HepG2 (cell line): ENCODE data around the gene RERE. TPM values are rescaled to one million over a fixed set of nuclear protein-coding genes. Genes with fewer than 3 reads are reported as not detected.

Experiments used
- ATAC-seq: fragments of 200-7000 bp; cut with Tn5 transposase; 3 replicates; pipeline ENCODE4 v1.9.1; 2020; ENCODE audit warnings: mild to moderate bottlenecking, moderate library complexity
- BruUV-seq: library from RNA; stranded (reverse); fragments of 400-500 nt; replicated peaks from 2 replicates; lab custom pipeline; 2021; lab: Mats Ljungman, UMichigan
- CTCF ChIA-PET: fragments of 300-600 bp; formaldehyde crosslinking; extraction: SDS; loops from one replicate; lab custom pipeline; 2021; ENCODE audit warnings: low total read pairs, inconsistent platforms, low intra/inter-chr PET ratio; lab: Yijun Ruan, JAX
- POLR2A ChIA-PET: fragments of 350-600 bp; sonication (Branson Sonifier 250); formaldehyde crosslinking; loops from one replicate; lab custom pipeline; 2020; ENCODE audit warnings: antibody characterized with exemption, inconsistent platforms; lab: Yijun Ruan, JAX
- DNase-seq: peaks from one replicate; pipeline ENCODE4 v3.0.0-alpha.2; 2015; ENCODE audit warnings: low spot score
- FAIRE-seq: peaks from 3 replicates; lab custom pipeline; 2011; peaks lifted over from hg19 to GRCh38; lab: Jason Lieb, UNC
- H2AFZ ChIP-seq: one replicate; pipeline ENCODE4 v1.6.1; 2011; ENCODE audit warnings: low read length, inconsistent platforms
- H3K27ac ChIP-seq: fragments of 300-600 bp; 3 replicates; pipeline ENCODE4 v1.8.0; 2011; ENCODE audit warnings: mixed run types, mild to moderate bottlenecking, mixed read lengths, low read length, inconsistent platforms; ENCODE audit not compliant: insufficient read depth; ENCODE audit errors: extremely low read length
- H3K27me3 ChIP-seq, 2 experiments: fragments of 200-600 bp in 1 of 2; 2 replicates in 1 of 2; 3 replicates in 1 of 2; pipeline versions ENCODE4 v1.6.0 to v1.8.0; 2011; ENCODE audit warnings: low read length in 2 of 2, mild to moderate bottlenecking in 2 of 2, moderate library complexity in 2 of 2, inconsistent platforms in 1 of 2; ENCODE audit not compliant: insufficient read depth in 2 of 2, control insufficient read depth in 1 of 2
- H3K36me3 ChIP-seq, 2 experiments: fragments of 200-600 bp in 1 of 2; replicated peaks in 1 of 2; 2 replicates in 1 of 2; 3 replicates in 1 of 2; pipeline versions ENCODE4 v1.5.1 to v1.8.0; 2011; ENCODE audit warnings: low read length in 2 of 2, inconsistent platforms in 1 of 2; ENCODE audit not compliant: insufficient read depth in 2 of 2, control insufficient read depth in 1 of 2
- H3K4me1 ChIP-seq: 2 replicates; pipeline ENCODE4 v1.5.1; 2012; ENCODE audit warnings: low read length, inconsistent platforms; ENCODE audit not compliant: insufficient read depth
- H3K4me2 ChIP-seq: 2 replicates; pipeline ENCODE4 v1.6.0; 2011; ENCODE audit warnings: low read depth, low read length, inconsistent platforms
- H3K4me3 ChIP-seq, 3 experiments: fragments of 200-600 bp in 1 of 3; sonication (generic), shearing (Covaris generic) in 1 of 3; replicated peaks in 1 of 3; 2 replicates each; pipeline ENCODE4 v1.5.1; 2011 to 2016; ENCODE audit warnings: low read length in 3 of 3, inconsistent platforms in 2 of 3, low read depth in 2 of 3, mild to moderate bottlenecking in 2 of 3, control low read depth in 1 of 3, mixed read lengths in 1 of 3; ENCODE audit not compliant: insufficient read depth in 1 of 3
- H3K79me2 ChIP-seq: one replicate; pipeline ENCODE4 v1.6.1; 2011; ENCODE audit warnings: low read length, inconsistent platforms; ENCODE audit not compliant: insufficient read depth
- H3K9ac ChIP-seq: 2 replicates; pipeline ENCODE4 v1.6.0; 2011; ENCODE audit warnings: mild to moderate bottlenecking, low read depth, low read length, inconsistent platforms; ENCODE audit not compliant: insufficient read depth
- H3K9me3 ChIP-seq: 2 replicates; pipeline ENCODE4 v1.5.1; 2012; ENCODE audit warnings: mild to moderate bottlenecking, low read length
- H4K20me1 ChIP-seq: 2 replicates; pipeline ENCODE4 v1.6.0; 2011; ENCODE audit warnings: inconsistent platforms, mild to moderate bottlenecking, low read length, moderate library complexity; ENCODE audit not compliant: insufficient read depth
- AHDC1 ChIP-seq: sonication (generic); formaldehyde crosslinking; IDR thresholded peaks from 2 replicates; pipeline ENCODE4 v1.5.1; 2020; ENCODE audit warnings: mild to moderate bottlenecking, missing genetic modification reagents, borderline replicate concordance
- ARID3A ChIP-seq: IDR thresholded peaks from 2 replicates; pipeline ENCODE4 v1.6.1; 2012; ENCODE audit warnings: low read depth, low read length, improper control_type of control experiment
- ASH2L ChIP-seq: fragments of 300-600, 200-600 bp; sonication (generic); IDR thresholded peaks from 2 replicates; pipeline ENCODE4 v1.7.0; 2017; ENCODE audit warnings: low read depth, mild to moderate bottlenecking, moderate library complexity, mixed read lengths, low read length; ENCODE audit not compliant: insufficient read length
- MAX ChIP-seq: IDR thresholded peaks from 2 replicates; pipeline ENCODE4 v1.6.1; 2012; ENCODE audit warnings: inconsistent platforms
- MED1 ChIP-seq: sonication (generic); formaldehyde crosslinking; IDR thresholded peaks from 2 replicates; pipeline ENCODE4 v1.4.0; 2020; ENCODE audit warnings: missing genetic modification reagents
- NCOA2 ChIP-seq: sonication (generic); formaldehyde crosslinking; IDR thresholded peaks from 2 replicates; pipeline ENCODE4 v1.8.0; 2022; ENCODE audit warnings: inconsistent platforms
- PAWR ChIP-seq: sonication (generic); formaldehyde crosslinking; IDR thresholded peaks from 2 replicates; pipeline ENCODE4 v1.4.0; 2020; ENCODE audit warnings: missing genetic modification reagents, mild to moderate bottlenecking, borderline replicate concordance
- PLRG1 ChIP-seq: fragments of 450-650 bp; conservative IDR thresholded peaks from 2 replicates; pipeline ENCODE4 v1.6.1; 2016
- RXRA ChIP-seq: sonication (generic); formaldehyde crosslinking; IDR thresholded peaks from 2 replicates; pipeline ENCODE4 v1.5.1; 2020; ENCODE audit warnings: missing genetic modification reagents
- SOX13 ChIP-seq, 3 experiments: fragments of 450-650 bp in 1 of 3; sonication (generic) in 1 of 3; formaldehyde crosslinking in 1 of 3; IDR thresholded peaks in 2 of 3; conservative IDR thresholded peaks in 1 of 3; 2 replicates each; pipeline versions ENCODE4 v1.5.0 to v1.6.1; 2016 to 2020; ENCODE audit warnings: antibody characterized with exemption in 1 of 3, mild to moderate bottlenecking in 1 of 3, missing compliant biosample characterization in 1 of 3, missing genetic modification reagents in 1 of 3, moderate library complexity in 1 of 3
- ZBTB26 ChIP-seq: IDR thresholded peaks from 2 replicates; pipeline ENCODE4 v1.6.1; 2016; ENCODE audit warnings: missing compliant biosample characterization, missing genetic modification reagents, borderline replicate concordance
- ZBTB38 ChIP-seq: sonication (generic); formaldehyde crosslinking; IDR thresholded peaks from 2 replicates; pipeline ENCODE4 v1.5.1; 2020; ENCODE audit warnings: mild to moderate bottlenecking, missing genetic modification reagents
- ZBTB8A ChIP-seq: sonication (generic); formaldehyde crosslinking; IDR thresholded peaks from 2 replicates; pipeline ENCODE4 v1.4.0; 2020; ENCODE audit warnings: mild to moderate bottlenecking, low read depth, missing genetic modification reagents, borderline replicate concordance
- ZNF333 ChIP-seq: sonication (generic); formaldehyde crosslinking; IDR thresholded peaks from 2 replicates; pipeline ENCODE4 v1.4.0; 2020; ENCODE audit warnings: mild to moderate bottlenecking, missing genetic modification reagents, borderline replicate concordance
- ZSCAN9 ChIP-seq: IDR thresholded peaks from 2 replicates; pipeline ENCODE4 v1.6.1; 2016; ENCODE audit warnings: borderline replicate concordance
- in situ Hi-C: cut with HindIII; loops from 2 replicates; pipeline ENCODE4 v1.10.0; 2017; ENCODE audit warnings: low pct_unique_long_range_greater_than_20kb; ENCODE audit not compliant: extremely low pct_ligation_motif_present
- intact Hi-C: fragments of 100-400 bp; cut with micrococcal nuclease; formaldehyde crosslinking; loops from one replicate; pipeline ENCODE4 v1.10.0; 2022; ENCODE audit not compliant: unreplicated experiment
- polyA plus RNA-seq, 8 experiments: library from polyadenylated mRNA; depleted of rRNA in 3 of 8; stranded (reverse) in 7 of 8; unstranded in 1 of 8; fragments of >200 nt; fragmentation: Illumina TruSeq in 4 of 8; extraction: Trizol in 4 of 8; gene quantifications; 2 replicates each; pipeline versions ENCODE4 v1.2.1 to v1.2.3, GENCODE V29; 2011 to 2016; ENCODE audit warnings: low read depth in 4 of 8, missing spikeins in 1 of 8, mixed read lengths in 1 of 8; ENCODE audit not compliant: insufficient read depth in 1 of 8
- total RNA-seq, 5 experiments: library from RNA; depleted of rRNA; stranded (reverse); fragments of >200 nt; fragmentation: Illumina TruSeq; extraction: Trizol; gene quantifications; 2 replicates each; pipeline ENCODE4 v1.2.3, GENCODE V29; 2016; ENCODE audit warnings: low read depth in 1 of 5

Gene RERE
- total and polyA plus RNA-seq, 2 of the 13 experiments (the other 11 are each of a cell fraction or from before 2014, with no cell fraction given), result 18.3 to 21.9 TPM

- Histone ChIP-seq H3K27ac (peak overlapping the region; percentile 86), H3K4me2 (peak overlapping the region; percentile 34; the same call in 1 of the 2 replicates), H3K79me2 (peaks cover 71% of the 10 kb centered on the region), H3K4me3 (no peak overlapping the region; a peak in 1 of 6 replicates), H3K9me3 (no peaks in the 10 kb centered on the region), H3K9ac (peak overlapping the region; percentile 37), H3K36me3 (no peaks in the 10 kb centered on the region; a peak in 1 of 5 replicates), H2AFZ (no peak overlapping the region), H3K27me3 (no peaks in the 10 kb centered on the region), H3K4me1 (peaks cover 65% of the 10 kb centered on the region), H4K20me1 (no peaks in the 10 kb centered on the region)
- in situ Hi-C loops, result no loop called here
- ATAC-seq (peak; percentile 33), DNase-seq (peak; percentile 82), FAIRE-seq (peak; percentile 62)
- CTCF ChIA-PET, result no interaction called here
- POLR2A ChIA-PET, result no interaction called here
- intact Hi-C loops, result no loop called here
- no TSS peak for BruUV-seq
- TF ChIP-seq NCOA2 (CRISPR knock-in tag) (peak; percentile 49; the same call in 1 of the 2 replicates), ZSCAN9 (no peak), RXRA (no peak), PLRG1 (no peak), ARID3A (peak; percentile 60; the same call in 1 of the 2 replicates), ZBTB38 (CRISPR knock-in tag) (no peak), SOX13 (IDR thresholded peaks at IDR 0.05) (no peak), SOX13 (CRISPR knock-in tag; conservative IDR thresholded peaks at IDR 0.05 in 1 of 2, IDR thresholded peaks at IDR 0.05 in 1 of 2) (peak in 1 of 2 experiments; percentile 61; a peak in 2 of 4 replicates), MED1 (peak; percentile 67), ZBTB26 (CRISPR knock-in tag) (peak; percentile 97), MAX (no peak), ZBTB8A (no peak), ASH2L (peak; percentile 40), ZNF333 (CRISPR knock-in tag) (no peak), AHDC1 (CRISPR knock-in tag) (peak; percentile 50; the same call in 1 of the 2 replicates), PAWR (CRISPR knock-in tag) (no peak)
These were observed 80.5 kb downstream of the RERE start for GRCh38 chr1:8736927-8737326.
